ENCODE measurements around the gene TBC1D14.

- TF ChIP-seq CTCF (IDR thresholded peaks at IDR 0.05; ENCODE audit: low read depth, low read length) (no peak), EZH2phosphoT487 (IDR thresholded peaks at IDR 0.05; ENCODE audit: low read depth) (no peak)
These were observed 21.8 kb upstream of the TBC1D14 start for GRCh38 chr4:6887591-6888371.
